ENCODE measurements around the gene SLC16A8.

The SLC16A8 gene

GRCh38 chr22:38114484-38115398, 30.8 kb upstream of the SLC16A8 start:
- Histone ChIP-seq H3K9ac (ENCODE audit: low read length in 5 of 5) (no peak overlapping the region), H3K9me3 (ENCODE audit: control insufficient read depth in 5 of 5, low read length in 5 of 5) (no peaks in the 10 kb centered on the region), H3K4me3 (ENCODE audit: low read depth in 1 of 5, low read length in 5 of 5) (no peak overlapping the region), H3K27me3 (ENCODE audit: control insufficient read depth in 5 of 5, insufficient read depth in 4 of 5, low read length in 5 of 5) (no peaks in the 10 kb centered on the region), H3K36me3 (ENCODE audit: control insufficient read depth in 5 of 5, insufficient read depth in 5 of 5, low read length in 5 of 5) (peaks cover 3 to 25% (median 10%) of the 10 kb centered on the region in 5 donors), H3K4me1 (ENCODE audit: control insufficient read depth in 5 of 5, insufficient read depth in 5 of 5, low read length in 5 of 5) (peaks cover 0 to 19% (median 13%) of the 10 kb centered on the region in 5 donors), H3K27ac (ENCODE audit: low read depth, low read length) (no peak overlapping the region)

- no peak overlapping the region for H3K27ac ChIP-seq (ENCODE audit: low read depth, low read length)
- no peak overlapping the region for H3K4me3 ChIP-seq (ENCODE audit: low read depth in 1 of 5, low read length in 5 of 5)
- no peaks in the 10 kb centered on the region for H3K9me3 ChIP-seq (ENCODE audit: control insufficient read depth in 5 of 5, low read length in 5 of 5)
- peaks cover 0 to 26% (median 10%) of the 10 kb centered on the region in 5 donors for H3K36me3 ChIP-seq (ENCODE audit: control insufficient read depth in 5 of 5, insufficient read depth in 5 of 5, low read length in 5 of 5)
- no peaks in the 10 kb centered on the region for H3K27me3 ChIP-seq (ENCODE audit: control insufficient read depth in 5 of 5, insufficient read depth in 4 of 5, low read length in 5 of 5)
- peaks cover 0 to 31% (median 21%) of the 10 kb centered on the region in 5 donors for H3K4me1 ChIP-seq (ENCODE audit: control insufficient read depth in 5 of 5, insufficient read depth in 5 of 5, low read length in 5 of 5)
- H3K9ac ChIP-seq (ENCODE audit: low read length in 5 of 5), result no peak overlapping the region
These were observed 28.4 kb upstream of the SLC16A8 start for GRCh38 chr22:38112381-38112780.

- H3K4me3 ChIP-seq (ENCODE audit: low read depth in 1 of 5, low read length in 5 of 5), result no peak overlapping the region
- H3K27me3 ChIP-seq (ENCODE audit: control insufficient read depth in 5 of 5, insufficient read depth in 4 of 5, low read length in 5 of 5), result no peaks in the 10 kb centered on the region
- H3K9me3 ChIP-seq (ENCODE audit: control insufficient read depth in 5 of 5, low read length in 5 of 5), result no peaks in the 10 kb centered on the region
- H3K9ac ChIP-seq (ENCODE audit: low read length in 5 of 5), result peak overlapping the region in 1 of 5 donors; percentile 7
- no peak overlapping the region for H3K27ac ChIP-seq (ENCODE audit: low read depth, low read length)
- H3K36me3 ChIP-seq (ENCODE audit: control insufficient read depth in 5 of 5, insufficient read depth in 5 of 5, low read length in 5 of 5), result peaks cover 0 to 26% (median 10%) of the 10 kb centered on the region in 5 donors
- peaks cover 0 to 31% (median 21%) of the 10 kb centered on the region in 5 donors for H3K4me1 ChIP-seq (ENCODE audit: control insufficient read depth in 5 of 5, insufficient read depth in 5 of 5, low read length in 5 of 5)
These were observed 28.0 kb upstream of the SLC16A8 start for GRCh38 chr22:38111925-38112355.

- no peaks in the 10 kb centered on the region for H3K9me3 ChIP-seq (ENCODE audit: control insufficient read depth in 5 of 5, low read length in 5 of 5)
- H3K9ac ChIP-seq (ENCODE audit: low read length in 5 of 5), result peak overlapping the region in 1 of 5 donors; percentile 41
- peaks cover 0 to 31% (median 21%) of the 10 kb centered on the region in 5 donors for H3K4me1 ChIP-seq (ENCODE audit: control insufficient read depth in 5 of 5, insufficient read depth in 5 of 5, low read length in 5 of 5)
- H3K27me3 ChIP-seq (ENCODE audit: control insufficient read depth in 5 of 5, insufficient read depth in 4 of 5, low read length in 5 of 5), result no peaks in the 10 kb centered on the region
- peaks cover 0 to 25% (median 10%) of the 10 kb centered on the region in 5 donors for H3K36me3 ChIP-seq (ENCODE audit: control insufficient read depth in 5 of 5, insufficient read depth in 5 of 5, low read length in 5 of 5)
- H3K27ac ChIP-seq (ENCODE audit: low read depth, low read length), result no peak overlapping the region
- H3K4me3 ChIP-seq (ENCODE audit: low read depth in 1 of 5, low read length in 5 of 5), result no peak overlapping the region
These were observed 27.2 kb upstream of the SLC16A8 start for GRCh38 chr22:38110863-38111852.

- Histone ChIP-seq H3K9ac (ENCODE audit: low read length in 5 of 5) (peak within 1 kb of the TSS in 1 of 5 donors; percentile 41), H3K27ac (ENCODE audit: low read depth, low read length) (no peak within 1 kb of the TSS), H3K4me3 (ENCODE audit: low read depth in 1 of 5, low read length in 5 of 5) (no peak within 1 kb of the TSS), H3K4me1 (ENCODE audit: control insufficient read depth in 5 of 5, insufficient read depth in 5 of 5, low read length in 5 of 5) (peaks cover 0 to 31% (median 21%) of the 10 kb centered on the region in 5 donors), H3K9me3 (ENCODE audit: control insufficient read depth in 5 of 5, low read length in 5 of 5) (no peaks in the 10 kb centered on the region), H3K36me3 (ENCODE audit: control insufficient read depth in 5 of 5, insufficient read depth in 5 of 5, low read length in 5 of 5) (peaks cover 0 to 16% (median 8%) of the 10 kb centered on the region in 5 donors), H3K27me3 (ENCODE audit: control insufficient read depth in 5 of 5, insufficient read depth in 4 of 5, low read length in 5 of 5) (no peaks in the 10 kb centered on the region)
These were observed 26.3 kb upstream of the SLC16A8 start, which contains the start of gene BAIAP2L2 for GRCh38 chr22:38110008-38110862. Gene BAIAP2L2 (minus strand): TSS chr22:38110684. CDS start chr22:38110525, 159 bp downstream.

GRCh38 chr22:38109371-38110001, 25.5 kb upstream of the SLC16A8 start:
- Histone ChIP-seq H3K27ac (ENCODE audit: low read depth, low read length) (no peak overlapping the region), H3K4me3 (ENCODE audit: low read depth in 1 of 5, low read length in 5 of 5) (no peak overlapping the region), H3K27me3 (ENCODE audit: control insufficient read depth in 5 of 5, insufficient read depth in 4 of 5, low read length in 5 of 5) (no peaks in the 10 kb centered on the region), H3K36me3 (ENCODE audit: control insufficient read depth in 5 of 5, insufficient read depth in 5 of 5, low read length in 5 of 5) (peaks cover 0 to 13% (median 4%) of the 10 kb centered on the region in 5 donors), H3K9me3 (ENCODE audit: control insufficient read depth in 5 of 5, low read length in 5 of 5) (no peaks in the 10 kb centered on the region), H3K9ac (ENCODE audit: low read length in 5 of 5) (no peak overlapping the region), H3K4me1 (ENCODE audit: control insufficient read depth in 5 of 5, insufficient read depth in 5 of 5, low read length in 5 of 5) (peaks cover 0 to 27% (median 15%) of the 10 kb centered on the region in 5 donors)

- peaks cover 0 to 13% (median 4%) of the 10 kb centered on the region in 5 donors for H3K36me3 ChIP-seq (ENCODE audit: control insufficient read depth in 5 of 5, insufficient read depth in 5 of 5, low read length in 5 of 5)
- no peak overlapping the region for H3K27ac ChIP-seq (ENCODE audit: low read depth, low read length)
- H3K4me1 ChIP-seq (ENCODE audit: control insufficient read depth in 5 of 5, insufficient read depth in 5 of 5, low read length in 5 of 5), result peaks cover 0 to 25% (median 13%) of the 10 kb centered on the region in 5 donors
These were observed 24.8 kb upstream of the SLC16A8 start for GRCh38 chr22:38108561-38109319.

GRCh38 chr22:38107692-38108515, 23.9 kb upstream of the SLC16A8 start:
- peaks cover 2 to 13% (median 4%) of the 10 kb centered on the region in 5 donors for H3K36me3 ChIP-seq (ENCODE audit: control insufficient read depth in 5 of 5, insufficient read depth in 5 of 5, low read length in 5 of 5)
- no peaks in the 10 kb centered on the region for H3K27me3 ChIP-seq (ENCODE audit: control insufficient read depth in 5 of 5, insufficient read depth in 4 of 5, low read length in 5 of 5)
- no peak overlapping the region for H3K27ac ChIP-seq (ENCODE audit: low read depth, low read length)
- no peak overlapping the region for H3K4me3 ChIP-seq (ENCODE audit: low read depth in 1 of 5, low read length in 5 of 5)
- H3K9me3 ChIP-seq (ENCODE audit: control insufficient read depth in 5 of 5, low read length in 5 of 5), result no peaks in the 10 kb centered on the region
- no peak overlapping the region for H3K9ac ChIP-seq (ENCODE audit: low read length in 5 of 5)
- H3K4me1 ChIP-seq (ENCODE audit: control insufficient read depth in 5 of 5, insufficient read depth in 5 of 5, low read length in 5 of 5), result peaks cover 0 to 25% (median 13%) of the 10 kb centered on the region in 5 donors

More at GRCh38 chr22:38108561-38109319, 24.8 kb upstream of the SLC16A8 start:
- Histone ChIP-seq H3K9me3 (ENCODE audit: control insufficient read depth in 5 of 5, low read length in 5 of 5) (no peaks in the 10 kb centered on the region), H3K9ac (ENCODE audit: low read length in 5 of 5) (no peak overlapping the region), H3K4me3 (ENCODE audit: low read depth in 1 of 5, low read length in 5 of 5) (no peak overlapping the region), H3K27me3 (ENCODE audit: control insufficient read depth in 5 of 5, insufficient read depth in 4 of 5, low read length in 5 of 5) (no peaks in the 10 kb centered on the region)

Measured in subcutaneous abdominal adipose tissue (tissue), 5 donors.